Parathyroid adenoma (tissue), 2 donors: Measurements from ENCODE around the gene AFF1.

Experiments used
- H2AFZ ChIP-seq: fragments of 300-600 bp; sonication (generic); one replicate; pipeline ENCODE4 v1.7.0; 2017; ENCODE audit warnings: antibody characterized with exemption, mild to moderate bottlenecking
- H3K27ac ChIP-seq: fragments of 300-600 bp; sonication (generic); one replicate; pipeline ENCODE4 v1.7.0; 2017
- H3K27me3 ChIP-seq: fragments of 300-600 bp; sonication (generic); one replicate; pipeline ENCODE4 v1.7.0; 2017; ENCODE audit warnings: low read length; ENCODE audit not compliant: control insufficient read depth, insufficient read depth
- H3K36me3 ChIP-seq: fragments of 300-600 bp; sonication (generic); one replicate; pipeline ENCODE4 v1.7.0; 2017; ENCODE audit warnings: low read length; ENCODE audit not compliant: control insufficient read depth, insufficient read depth
- H3K4me1 ChIP-seq: fragments of 300-600 bp; sonication (generic); one replicate; pipeline ENCODE4 v1.7.0; 2017; ENCODE audit warnings: control low read depth
- H3K4me2 ChIP-seq: fragments of 300-600 bp; sonication (generic); one replicate; pipeline ENCODE4 v1.7.0; 2017; ENCODE audit warnings: low read length
- H3K4me3 ChIP-seq: fragments of 300-600 bp; sonication (generic); one replicate; pipeline ENCODE4 v1.7.0; 2017; ENCODE audit warnings: low read depth, low read length
- H3K79me2 ChIP-seq: fragments of 300-600 bp; sonication (generic); one replicate; pipeline ENCODE4 v1.7.0; 2017; ENCODE audit warnings: control low read depth
- H3K9ac ChIP-seq: fragments of 300-600 bp; sonication (generic); one replicate; pipeline ENCODE4 v1.7.0; 2017; ENCODE audit warnings: mild to moderate bottlenecking
- H3K9me3 ChIP-seq: fragments of 300-600 bp; sonication (generic); one replicate; pipeline ENCODE4 v1.7.0; 2017; ENCODE audit warnings: low read length; ENCODE audit not compliant: control insufficient read depth
- TF ChIP-seq, protein P1 (sequence below): fragments of 300-600 bp; sonication (generic); IDR thresholded peaks from one replicate; pipeline ENCODE4 v1.7.0; 2017; ENCODE audit warnings: antibody characterized with exemption, mild to moderate bottlenecking
- donor health status: primary hyperparathyroidism.

The AFF1 gene

DNA sequence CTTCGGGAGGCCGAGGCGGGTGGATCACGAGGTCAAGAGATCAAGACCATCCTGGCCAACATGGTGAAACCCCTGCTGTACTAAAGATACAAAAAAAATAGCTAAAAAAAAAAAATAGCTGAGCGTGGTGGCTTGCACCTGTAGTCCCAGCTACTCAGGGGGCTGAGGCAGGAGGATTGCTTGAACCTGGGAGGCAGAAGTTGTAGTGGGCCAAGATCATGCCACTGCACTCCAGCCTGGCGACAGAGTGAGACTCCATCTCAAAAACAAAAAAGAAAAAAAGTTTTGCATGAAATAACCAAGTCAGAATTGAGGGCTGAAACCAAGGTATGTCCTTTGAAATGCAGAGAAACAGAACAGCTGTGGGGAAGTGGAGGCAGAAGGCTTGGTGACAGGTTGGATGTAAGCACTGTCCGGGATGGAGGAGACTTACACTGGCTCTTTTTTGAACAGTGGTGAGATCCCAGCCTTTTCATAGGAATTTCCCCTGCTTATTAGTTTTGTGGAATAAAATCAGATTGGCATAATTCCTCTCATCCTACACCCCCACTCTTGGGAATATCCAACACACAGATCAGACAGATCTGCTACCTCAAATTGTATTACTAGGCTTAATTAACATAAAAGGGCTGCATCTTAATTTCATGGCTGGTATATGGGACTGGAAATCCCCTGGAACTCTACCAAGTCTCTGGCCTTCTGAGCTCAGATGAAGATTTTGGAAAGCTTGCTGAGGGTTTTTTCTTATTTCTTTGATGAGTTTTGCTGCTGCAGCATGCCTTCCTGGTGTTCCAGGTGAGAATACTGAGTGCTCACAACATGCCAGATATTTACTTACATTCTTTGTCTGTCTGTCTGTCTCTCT, 23.8 kb upstream of the AFF1 start:
- H2AFZ ChIP-seq = no peak overlapping the region
- TF ChIP-seq, protein P1, sequence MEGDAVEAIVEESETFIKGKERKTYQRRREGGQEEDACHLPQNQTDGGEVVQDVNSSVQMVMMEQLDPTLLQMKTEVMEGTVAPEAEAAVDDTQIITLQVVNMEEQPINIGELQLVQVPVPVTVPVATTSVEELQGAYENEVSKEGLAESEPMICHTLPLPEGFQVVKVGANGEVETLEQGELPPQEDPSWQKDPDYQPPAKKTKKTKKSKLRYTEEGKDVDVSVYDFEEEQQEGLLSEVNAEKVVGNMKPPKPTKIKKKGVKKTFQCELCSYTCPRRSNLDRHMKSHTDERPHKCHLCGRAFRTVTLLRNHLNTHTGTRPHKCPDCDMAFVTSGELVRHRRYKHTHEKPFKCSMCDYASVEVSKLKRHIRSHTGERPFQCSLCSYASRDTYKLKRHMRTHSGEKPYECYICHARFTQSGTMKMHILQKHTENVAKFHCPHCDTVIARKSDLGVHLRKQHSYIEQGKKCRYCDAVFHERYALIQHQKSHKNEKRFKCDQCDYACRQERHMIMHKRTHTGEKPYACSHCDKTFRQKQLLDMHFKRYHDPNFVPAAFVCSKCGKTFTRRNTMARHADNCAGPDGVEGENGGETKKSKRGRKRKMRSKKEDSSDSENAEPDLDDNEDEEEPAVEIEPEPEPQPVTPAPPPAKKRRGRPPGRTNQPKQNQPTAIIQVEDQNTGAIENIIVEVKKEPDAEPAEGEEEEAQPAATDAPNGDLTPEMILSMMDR = no peak
- no peaks in the 10 kb centered on the region for H3K27me3 ChIP-seq
- no peak overlapping the region for H3K27ac ChIP-seq
- H3K4me1 ChIP-seq = no peaks in the 10 kb centered on the region
- no peak overlapping the region for H3K9ac ChIP-seq
- H3K36me3 ChIP-seq = no peaks in the 10 kb centered on the region
- no peaks in the 10 kb centered on the region for H3K9me3 ChIP-seq
- no peak overlapping the region for H3K4me2 ChIP-seq
- no peaks in the 10 kb centered on the region for H3K79me2 ChIP-seq
- no peak overlapping the region for H3K4me3 ChIP-seq

DNA sequence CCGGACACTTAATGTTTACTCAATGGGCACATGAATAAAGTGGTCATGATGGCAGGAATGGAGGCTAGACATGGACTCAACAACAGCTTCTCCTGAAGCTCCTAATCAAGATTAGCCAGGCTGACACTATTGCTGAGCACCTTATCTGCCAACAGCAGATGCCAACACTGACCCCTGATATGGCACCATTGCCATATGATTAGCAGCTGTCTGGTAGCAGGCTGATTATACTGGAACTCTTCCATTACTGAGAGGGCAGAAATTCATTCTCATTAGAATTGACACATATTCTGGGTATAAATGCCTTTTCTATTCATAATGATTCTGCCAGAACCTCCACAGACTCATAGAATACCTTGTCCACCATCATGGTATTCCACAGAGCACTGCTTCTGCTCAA, 18.4 kb upstream of the AFF1 start:
- H3K9ac ChIP-seq = no peak overlapping the region
- no peaks in the 10 kb centered on the region for H3K36me3 ChIP-seq
- H3K4me2 ChIP-seq = no peak overlapping the region
- TF ChIP-seq, protein P1 = no peak
- H3K79me2 ChIP-seq = no peaks in the 10 kb centered on the region
- H3K27me3 ChIP-seq = no peaks in the 10 kb centered on the region
- H2AFZ ChIP-seq = no peak overlapping the region
- no peak overlapping the region for H3K4me3 ChIP-seq
- H3K9me3 ChIP-seq = no peaks in the 10 kb centered on the region
- no peak overlapping the region for H3K27ac ChIP-seq
- no peaks in the 10 kb centered on the region for H3K4me1 ChIP-seq

DNA sequence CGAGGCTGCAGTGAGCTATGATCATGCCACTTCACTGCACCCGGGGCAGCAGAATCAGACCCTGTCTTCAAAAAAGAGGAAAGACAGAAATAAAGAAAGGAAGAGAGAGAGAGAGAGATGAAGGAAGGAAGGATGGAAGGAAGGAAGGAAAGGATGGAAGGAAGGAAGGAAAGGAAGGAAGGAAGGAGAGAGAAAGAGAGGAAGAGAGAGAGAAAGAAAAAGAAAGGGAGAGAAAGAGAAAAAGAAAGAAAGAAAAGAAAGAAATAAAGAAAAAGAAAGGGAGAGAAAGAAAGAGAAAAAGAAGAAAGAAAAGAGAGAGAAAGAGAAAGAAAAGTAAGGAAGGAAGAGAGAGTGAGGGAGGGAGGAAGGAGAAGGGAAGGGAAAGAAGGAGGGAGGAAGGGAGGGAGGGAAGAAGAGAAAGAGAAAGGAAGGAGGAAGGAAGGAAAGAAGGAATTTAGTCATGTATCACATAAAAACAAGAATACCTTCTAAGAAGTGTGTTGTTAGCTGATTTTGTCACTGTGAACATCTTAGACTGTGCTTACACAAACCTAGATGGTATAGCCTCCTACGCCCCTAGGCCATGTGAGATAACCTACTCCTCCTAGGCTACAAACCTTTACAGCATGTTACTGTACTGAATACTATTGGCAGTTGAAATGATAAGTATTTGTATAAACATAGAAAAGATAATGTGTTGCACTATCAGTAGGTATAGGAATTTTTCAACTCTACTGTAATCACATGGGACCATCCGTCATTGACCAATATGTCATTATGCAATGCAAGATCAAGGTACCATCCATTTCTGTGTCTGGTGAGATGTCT, 17.4 kb upstream of the AFF1 start:
- no peak overlapping the region for H3K9ac ChIP-seq
- H2AFZ ChIP-seq = no peak overlapping the region
- no peak overlapping the region for H3K4me3 ChIP-seq
- no peaks in the 10 kb centered on the region for H3K9me3 ChIP-seq
- no peaks in the 10 kb centered on the region for H3K79me2 ChIP-seq
- no peak overlapping the region for H3K4me2 ChIP-seq
- H3K27me3 ChIP-seq = no peaks in the 10 kb centered on the region
- H3K36me3 ChIP-seq = no peaks in the 10 kb centered on the region
- H3K27ac ChIP-seq = no peak overlapping the region
- TF ChIP-seq, protein P1 = no peak
- H3K4me1 ChIP-seq = no peaks in the 10 kb centered on the region

DNA sequence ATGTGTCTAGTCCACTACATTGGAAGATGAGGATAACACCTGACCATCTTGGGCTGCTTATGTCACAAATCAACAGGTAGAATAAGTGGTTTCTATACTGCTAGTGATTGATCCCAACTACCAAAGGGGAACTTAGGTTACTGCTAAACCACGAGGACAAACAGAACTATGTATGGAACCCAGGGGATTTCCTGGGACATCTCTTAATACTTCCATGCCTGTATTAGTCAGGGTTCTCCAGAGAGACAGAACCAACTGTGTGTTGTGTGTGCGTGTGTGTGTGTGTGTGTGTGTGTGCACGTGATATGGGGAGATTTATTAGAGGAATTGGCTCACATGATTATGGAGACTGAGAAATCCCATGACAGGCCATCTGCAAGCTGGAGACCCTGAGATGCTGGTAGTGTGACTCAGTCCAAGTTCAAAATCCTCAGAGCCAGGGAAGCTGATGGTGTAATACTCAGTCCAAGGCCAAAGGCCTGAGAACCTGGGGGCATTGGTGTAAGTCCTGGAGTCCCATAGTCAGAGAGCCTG, 16.2 kb upstream of the AFF1 start:
- no peak overlapping the region for H3K27ac ChIP-seq
- no peaks in the 10 kb centered on the region for H3K27me3 ChIP-seq
- H3K4me1 ChIP-seq = no peaks in the 10 kb centered on the region
- H3K4me2 ChIP-seq = no peak overlapping the region
- TF ChIP-seq, protein P1 = no peak
- no peaks in the 10 kb centered on the region for H3K79me2 ChIP-seq
- no peak overlapping the region for H3K9ac ChIP-seq
- H3K4me3 ChIP-seq = no peak overlapping the region
- no peaks in the 10 kb centered on the region for H3K36me3 ChIP-seq
- H2AFZ ChIP-seq = no peak overlapping the region
- no peaks in the 10 kb centered on the region for H3K9me3 ChIP-seq
